ENCODE data around the gene INTS13. TPM values are rescaled to one million over a fixed set of nuclear protein-coding genes. Genes with fewer than 3 reads are reported as not detected.
"Not testable (repeated sequence)": the region's sequence is repeated elsewhere in the genome, so short reads cannot be mapped to it uniquely, and the experiment has no call there.

Gene INTS13
- total RNA-seq, 1 donor from 2014 or later, result 15.5 TPM

GRCh38 chr12:26874501-26875296, 63.1 kb downstream of the INTS13 start:
- intact Hi-C loops (cut with DNase I), result no loop called here
- no peak for DNase-seq (ENCODE audit: low spot score)

- intact Hi-C loops (cut with DNase I), result no loop called here
- DNase-seq (ENCODE audit: low spot score), result no peak
Observed at GRCh38 chr12:26872625-26873024, 65.2 kb downstream of the INTS13 start.

- intact Hi-C loops (cut with DNase I), result no loop called here
- DNase-seq (ENCODE audit: low spot score), result no peak
Observed at GRCh38 chr12:26871985-26872384, 65.8 kb downstream of the INTS13 start.

GRCh38 chr12:26870491-26871419, 67.0 kb downstream of the INTS13 start:
- DNase-seq (ENCODE audit: low spot score), result no peak
- intact Hi-C loops (cut with DNase I), result no loop called here

GRCh38 chr12:26869908-26870459, 67.8 kb downstream of the INTS13 start:
- intact Hi-C loops (cut with DNase I), result no loop called here
- DNase-seq (ENCODE audit: low spot score), result no peak

GRCh38 chr12:26869104-26869494, 68.7 kb downstream of the INTS13 start:
- intact Hi-C loops (cut with DNase I), result no loop called here
- DNase-seq (ENCODE audit: low spot score), result no peak

GRCh38 chr12:26868447-26869103, 69.2 kb downstream of the INTS13 start:
- intact Hi-C loops (cut with DNase I), result no loop called here
- no peak for DNase-seq (ENCODE audit: low spot score)

GRCh38 chr12:26867080-26867479, 70.7 kb downstream of the INTS13 start:
- DNase-seq (ENCODE audit: low spot score), result no peak
- intact Hi-C loops (cut with DNase I), result no loop called here

- DNase-seq (ENCODE audit: low spot score), result no peak
- intact Hi-C loops (cut with DNase I), result no loop called here
Observed at GRCh38 chr12:26863515-26863914, 74.3 kb downstream of the INTS13 start.

- intact Hi-C loops (cut with DNase I); DNase-seq (ENCODE audit: low spot score): not testable (repeated sequence)
Observed at GRCh38 chr12:26862787-26863186, 75.0 kb downstream of the INTS13 start.

- intact Hi-C loops (cut with DNase I), result no loop called here
- DNase-seq (ENCODE audit: low spot score), result no peak
Observed at GRCh38 chr12:26861690-26862089, 76.1 kb downstream of the INTS13 start.

GRCh38 chr12:26857465-26858176, 80.2 kb downstream of the INTS13 start:
- no peak for DNase-seq (ENCODE audit: low spot score)
- intact Hi-C loops (cut with DNase I), result no loop called here

GRCh38 chr12:26855337-26855736, 82.4 kb downstream of the INTS13 start:
- intact Hi-C loops (cut with DNase I), result no loop called here
- DNase-seq (ENCODE audit: low spot score), result no peak

Other genes with a start within 250 kb of the INTS13 start
- 20.9 TPM for gene ITPR2, start 104.8 kb downstream of the INTS13 start, total RNA-seq
- 37.4 TPM for gene FGFR1OP2, start 489 bp upstream of the INTS13 start, total RNA-seq
- 23.7 TPM for gene TM7SF3, start 76.4 kb upstream of the INTS13 start, total RNA-seq
- 54.6 TPM for gene MED21, start 84.6 kb upstream of the INTS13 start, total RNA-seq
- not detected for gene C12orf71, start 144.6 kb upstream of the INTS13 start, total RNA-seq